Anterior cingulate cortex (tissue), 58 donors: ENCODE data around the gene IGSF9B.

Source experiments
- DNase-seq, 58 donors: peaks; one replicate each; lab custom pipeline; 2025; lab: John Stamatoyannopoulos, UW

The IGSF9B gene

DNA sequence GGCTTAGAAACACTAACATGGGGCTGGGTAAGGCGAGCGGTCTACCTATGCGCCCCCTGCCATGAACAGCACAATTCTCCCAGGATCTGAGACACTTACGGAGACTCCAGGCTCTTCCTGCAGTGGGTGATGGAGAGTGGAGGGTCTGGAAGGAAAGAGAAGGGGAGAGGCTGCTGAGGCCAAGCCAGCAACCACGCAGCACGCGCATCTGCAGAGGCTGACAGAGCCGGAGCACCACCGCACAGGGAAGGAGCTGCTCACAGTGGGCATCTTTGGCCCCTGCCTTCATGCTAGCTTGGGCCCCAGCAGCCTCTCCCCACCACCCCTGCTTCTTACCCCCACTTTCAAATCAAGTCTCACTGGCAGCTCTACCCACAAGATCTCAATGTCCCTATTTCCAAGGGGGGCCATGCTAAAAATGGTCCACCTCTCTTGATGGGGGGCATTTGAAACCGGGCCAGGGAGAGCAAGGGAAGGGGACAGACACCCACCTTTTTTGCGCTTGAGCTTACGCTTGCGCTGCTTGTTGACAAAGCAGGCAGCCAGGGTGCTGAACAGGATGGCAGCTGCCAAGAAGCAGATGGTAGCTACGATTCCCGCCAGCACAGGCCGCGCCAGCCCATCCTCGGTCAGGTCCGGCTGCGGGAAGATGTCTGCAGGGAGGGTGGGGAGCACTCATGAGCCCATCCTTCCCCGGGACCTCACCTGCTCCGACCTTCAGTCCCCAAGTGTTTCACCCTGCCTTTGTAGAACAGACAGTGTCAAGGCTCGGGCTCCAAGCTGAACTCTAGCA, 34.5 kb downstream of the IGSF9B start:
- DNase-seq: peak in 5 of 58 donors; percentile 7 to 52 (median 13)

DNA sequence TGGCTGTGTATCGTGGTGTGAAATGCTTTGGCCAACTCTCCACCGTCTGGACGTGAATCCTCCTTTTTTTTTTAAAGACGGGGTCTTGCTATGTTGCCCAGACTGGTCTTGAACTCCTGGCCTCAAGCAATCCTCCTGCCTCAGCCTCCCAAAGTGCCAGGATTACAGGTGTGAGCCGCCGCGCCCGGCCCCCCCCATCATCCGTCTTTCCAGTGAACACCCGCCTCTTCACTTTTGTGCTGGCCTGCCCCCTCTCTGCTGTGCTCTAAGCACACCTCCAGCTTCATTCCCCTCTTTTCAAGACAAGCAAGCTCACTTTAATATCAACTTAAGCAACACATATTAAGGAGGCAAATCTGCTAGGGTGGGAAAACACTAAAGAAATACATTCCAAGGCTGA, 35.3 kb downstream of the IGSF9B start:
- no peak for DNase-seq

DNA sequence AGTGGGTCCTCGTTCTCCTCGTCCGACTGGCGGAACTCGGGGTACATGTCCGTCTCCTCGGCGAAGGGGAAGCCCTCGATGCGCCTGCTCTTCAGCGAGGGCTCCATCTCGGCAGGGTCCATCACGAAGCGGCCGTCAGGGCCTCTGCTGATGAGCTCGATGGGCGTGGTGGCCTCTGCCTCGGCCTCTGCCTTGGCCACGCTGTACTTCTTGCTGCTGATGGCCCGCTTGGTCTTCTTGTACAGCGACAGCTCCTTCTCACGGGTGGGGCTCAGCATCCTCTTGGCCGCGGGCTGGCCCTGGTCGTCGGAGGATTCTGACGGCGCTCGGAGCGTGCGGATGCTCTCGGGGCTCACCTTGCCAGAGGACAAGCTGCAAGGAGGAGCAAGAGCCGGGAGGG, 35.7 kb downstream of the IGSF9B start:
- DNase-seq: no peak

DNA sequence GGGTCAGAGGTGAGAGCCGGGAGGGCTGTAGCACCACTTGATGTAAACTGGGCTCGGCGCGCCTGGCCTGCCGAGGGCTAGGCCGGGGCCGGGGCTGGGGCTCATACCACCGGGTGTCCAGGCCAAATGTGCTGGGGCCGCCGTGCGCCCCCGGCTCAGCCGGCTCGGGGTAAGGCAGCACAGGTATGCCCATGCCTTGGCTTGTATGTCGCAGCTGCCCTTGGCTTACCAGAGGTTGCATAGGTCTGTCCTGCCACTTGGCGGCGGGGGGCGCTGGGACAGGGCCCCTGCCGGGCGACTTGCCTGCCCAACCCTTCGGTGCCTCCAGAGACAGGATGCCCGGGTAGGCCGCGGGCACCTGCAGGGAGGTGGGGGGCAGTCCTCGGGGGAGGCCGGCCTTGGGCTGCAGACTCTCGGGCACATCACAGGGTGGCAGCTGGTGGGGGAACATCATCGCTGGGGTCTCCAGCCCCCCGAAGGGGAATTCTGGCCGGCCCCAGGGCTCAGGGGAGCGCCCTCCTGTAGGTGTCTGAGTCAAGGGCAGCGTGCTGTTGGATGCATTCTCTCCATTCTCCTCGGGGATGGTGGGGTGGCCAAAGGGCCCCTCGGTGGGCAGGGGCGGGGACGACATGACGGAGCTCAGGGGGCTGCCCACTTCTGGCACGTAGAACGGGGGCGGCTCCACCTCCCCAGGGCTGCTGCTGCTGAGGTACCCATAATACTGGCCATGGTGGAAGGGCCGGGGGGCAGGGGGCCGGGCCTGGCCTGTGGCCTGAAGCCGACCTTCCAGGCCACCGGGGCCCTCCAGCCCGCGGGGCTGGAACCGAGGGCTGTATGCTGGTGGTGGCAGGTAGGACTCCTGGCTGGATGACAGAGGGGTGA, 36.4 kb downstream of the IGSF9B start:
- DNase-seq: no peak

DNA sequence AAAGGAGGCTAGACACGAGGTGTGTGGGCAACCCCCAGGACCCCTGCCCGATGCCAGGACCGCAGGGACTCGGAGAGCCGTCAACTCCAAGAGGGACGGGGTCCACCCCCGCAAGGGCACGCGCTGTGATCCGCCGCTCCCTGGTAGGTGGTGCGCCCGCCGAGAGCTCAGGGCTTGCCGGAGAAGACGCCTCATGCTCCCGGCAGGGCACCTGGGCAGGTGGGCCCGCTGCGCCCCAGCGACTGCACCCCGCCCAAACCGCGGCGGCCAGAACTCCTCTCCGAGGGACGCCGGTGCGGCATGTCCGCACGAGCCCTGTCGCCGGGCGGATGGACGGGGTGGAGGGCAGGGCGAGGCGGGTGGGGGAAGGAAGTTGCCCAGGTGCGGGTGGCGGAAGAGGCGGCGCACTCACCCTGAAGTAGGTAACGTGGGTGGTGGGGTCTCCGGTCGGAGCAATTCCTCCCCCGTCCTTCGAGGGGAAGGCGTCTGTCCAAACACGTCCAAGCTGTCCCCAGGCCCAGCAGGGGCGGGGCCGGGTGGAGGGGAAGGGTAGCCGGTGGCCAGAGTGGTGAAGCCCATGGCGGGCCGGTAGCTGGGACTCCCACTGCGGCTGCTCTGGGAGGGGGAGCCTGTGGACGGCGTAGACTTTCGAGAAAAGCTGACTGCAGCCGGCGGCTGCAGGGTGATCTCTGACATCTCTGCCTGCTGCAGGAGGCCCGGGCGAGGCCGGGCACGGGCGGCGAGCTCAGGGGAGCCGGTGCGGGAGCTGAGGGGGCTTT, 37.2 kb downstream of the IGSF9B start:
- no peak for DNase-seq

- DNase-seq: no peak
These were observed 38.0 kb downstream of the IGSF9B start for GRCh38 chr11:133918608-133919260.

GRCh38 chr11:133917921-133918607, 38.7 kb downstream of the IGSF9B start:
- DNase-seq: no peak

GRCh38 chr11:133916784-133917440, 39.9 kb downstream of the IGSF9B start:
- no peak for DNase-seq

- no peak for DNase-seq
These were observed 43.0 kb downstream of the IGSF9B start for GRCh38 chr11:133913761-133914160.

DNA sequence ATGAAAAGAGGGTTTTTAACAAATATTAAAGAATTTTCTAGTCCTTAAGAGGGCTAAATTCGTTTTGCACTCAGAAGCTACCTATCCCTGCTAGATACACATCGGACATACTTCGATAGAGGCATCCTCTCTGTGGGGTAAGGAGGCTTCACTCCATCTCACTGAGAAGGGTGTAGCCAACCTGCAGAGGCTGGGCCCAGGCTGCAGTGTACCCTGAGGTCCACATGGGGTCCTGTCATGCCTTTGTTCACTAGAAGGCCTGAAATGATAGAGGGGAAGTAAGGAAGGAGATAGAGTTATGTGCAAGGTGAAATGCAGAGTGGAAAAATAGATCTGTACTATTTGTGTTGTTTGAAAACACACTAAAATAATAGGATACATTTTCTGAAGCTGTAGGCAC, 45.6 kb downstream of the IGSF9B start:
- DNase-seq: no peak

DNA sequence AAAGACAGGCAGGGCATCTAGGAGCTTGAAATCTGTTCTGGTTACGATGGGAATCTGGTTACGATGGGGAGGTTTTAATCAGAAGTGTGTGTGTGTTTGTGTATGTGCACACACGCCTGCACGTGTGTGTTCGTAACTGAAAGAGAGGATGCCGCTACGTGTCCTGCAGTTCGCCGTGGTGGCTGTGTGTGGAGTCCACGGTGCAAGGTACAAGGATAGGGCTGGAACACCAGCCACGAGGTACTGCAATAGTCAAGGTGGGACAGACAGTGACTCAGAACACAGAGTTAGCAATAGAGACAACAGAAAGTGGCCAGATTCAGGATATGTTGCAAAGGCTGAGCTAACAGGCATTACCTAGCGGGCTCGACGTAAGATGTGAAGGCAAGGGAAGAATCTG, 46.7 kb downstream of the IGSF9B start:
- DNase-seq: no peak

- DNase-seq: no peak
These were observed 47.9 kb downstream of the IGSF9B start for GRCh38 chr11:133908827-133909226.

- DNase-seq: no peak
These were observed 48.9 kb downstream of the IGSF9B start for GRCh38 chr11:133907841-133908241.

DNA sequence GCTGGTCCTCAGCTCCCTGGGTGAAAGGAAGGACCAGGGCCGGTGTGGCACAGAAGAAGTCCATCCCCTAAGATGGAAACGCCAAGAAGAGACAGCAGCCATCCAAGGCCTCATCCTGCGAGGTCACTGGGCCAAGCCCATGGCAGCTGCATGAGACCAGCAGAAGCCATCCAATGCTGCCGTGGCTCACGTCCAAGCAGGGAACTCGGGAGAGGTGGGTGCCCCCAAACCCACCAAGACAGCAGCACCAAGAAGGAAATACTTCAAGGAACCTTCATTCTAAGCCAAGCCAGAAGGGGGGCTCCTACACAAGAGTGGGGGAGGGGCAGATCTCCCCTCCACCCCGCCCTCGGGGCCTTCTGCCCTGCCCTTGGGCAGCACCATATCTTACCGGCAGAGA, 49.6 kb downstream of the IGSF9B start:
- no peak for DNase-seq

DNA sequence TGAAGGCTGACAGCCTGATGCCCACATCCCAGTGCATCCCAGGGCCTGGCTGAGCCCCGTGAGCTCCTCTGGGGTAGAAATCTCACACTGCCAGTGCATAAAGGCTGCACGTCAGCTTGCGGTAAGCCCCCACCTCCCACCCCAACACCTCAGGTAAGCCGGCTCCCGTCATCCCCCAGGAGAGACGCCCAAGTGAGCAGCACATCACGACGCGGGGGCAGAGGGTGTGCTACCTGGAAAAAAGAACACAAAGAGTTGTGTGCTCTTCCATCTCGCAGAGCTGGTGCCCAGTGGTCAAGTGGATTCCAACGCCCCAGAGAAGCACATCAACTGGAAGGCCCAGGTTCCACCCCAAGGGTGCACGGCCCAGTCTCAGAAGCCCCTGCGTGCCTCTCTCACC, 50.0 kb downstream of the IGSF9B start:
- peak in 1 of 58 donors; percentile 25 for DNase-seq

DNA sequence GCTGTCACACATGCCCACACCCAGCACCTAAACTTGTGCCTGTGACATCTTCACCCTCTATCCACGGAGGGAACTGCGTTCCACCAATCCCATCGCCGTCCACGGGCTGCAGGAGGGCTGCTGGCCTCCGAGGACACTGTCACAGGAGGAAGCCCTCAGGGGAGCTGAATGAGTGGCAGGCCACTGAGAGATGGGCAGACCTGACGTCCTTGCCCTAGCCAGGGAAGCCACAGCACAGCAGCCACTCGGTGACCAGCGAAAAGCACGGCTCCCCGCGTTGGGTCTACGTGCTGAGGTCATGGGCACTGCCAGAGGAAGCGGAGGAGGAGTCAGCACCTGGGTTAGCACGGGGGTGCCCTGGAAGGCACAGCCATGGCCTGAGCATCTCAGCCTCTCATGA, 50.5 kb downstream of the IGSF9B start:
- no peak for DNase-seq

- no peak for DNase-seq
These were observed 51.1 kb downstream of the IGSF9B start for GRCh38 chr11:133905677-133906156.

DNA sequence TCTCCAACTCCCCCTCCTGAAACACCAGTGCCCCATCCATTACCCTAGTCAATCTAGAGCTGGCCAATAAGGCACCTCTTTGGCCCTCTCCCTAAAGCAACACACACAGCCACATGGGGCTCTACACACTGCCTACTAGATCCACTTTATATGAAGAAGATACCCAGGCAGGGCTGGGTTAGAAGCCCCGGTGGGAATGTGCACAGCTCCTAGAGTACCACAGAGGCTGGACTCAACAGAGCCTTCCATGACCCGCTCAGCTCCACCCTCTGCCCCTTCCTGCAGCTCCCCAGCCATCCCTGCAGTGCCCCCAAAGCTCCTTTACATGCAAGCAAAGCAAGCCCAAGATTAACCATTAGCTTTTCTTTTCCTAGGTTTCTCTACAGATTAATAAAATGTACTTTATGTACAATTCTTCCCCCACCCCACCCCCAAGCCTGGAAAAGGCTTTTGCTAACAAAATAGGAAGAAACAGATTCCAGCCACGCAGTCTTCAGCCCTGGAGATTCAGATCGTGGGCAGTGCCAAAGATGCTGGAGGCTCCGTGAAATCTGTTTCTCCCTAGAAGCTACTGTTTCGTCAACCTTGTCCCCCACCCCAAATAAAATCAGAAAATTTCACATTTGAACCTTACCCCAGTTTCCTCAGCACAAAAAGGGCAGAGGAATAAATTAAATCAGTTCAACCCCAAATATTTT, 51.8 kb downstream of the IGSF9B start:
- DNase-seq: peak in 2 of 58 donors; percentile 10 to 24
